Esophagus (tissue), 2 donors: ENCODE results near the gene NUAK2. TPM values are rescaled to one million over a fixed set of nuclear protein-coding genes. Genes with fewer than 3 reads are reported as not detected.
A peak's percentile ranks its signal among the peaks of the same experiment; 100 is the strongest.

Experiments
- H3K27ac ChIP-seq, 2 donors: one replicate each; pipeline ENCODE4 v1.5.1; 2013; ENCODE audit warnings: low read depth in 2 of 2, mild to moderate bottlenecking in 2 of 2, inconsistent platforms in 1 of 2, low read length in 1 of 2, moderate library complexity in 1 of 2
- H3K27me3 ChIP-seq, 2 donors: one replicate each; pipeline ENCODE4 v1.6.1; 2013; ENCODE audit warnings: low read length in 2 of 2, control low read depth in 1 of 2, mild to moderate bottlenecking in 1 of 2; ENCODE audit not compliant: insufficient read depth in 2 of 2, control insufficient read depth in 1 of 2
- H3K36me3 ChIP-seq, 2 donors: one replicate each; pipeline ENCODE4 v1.6.1; 2013; ENCODE audit warnings: low read length in 1 of 2; ENCODE audit not compliant: control insufficient read depth in 2 of 2, insufficient read depth in 2 of 2
- H3K4me1 ChIP-seq, 2 donors: one replicate each; pipeline ENCODE4 v1.6.1; 2013; ENCODE audit warnings: low read length in 1 of 2; ENCODE audit not compliant: control insufficient read depth in 2 of 2, insufficient read depth in 2 of 2
- H3K4me3 ChIP-seq, 2 donors: one replicate each; pipeline ENCODE4 v1.5.1; 2013; ENCODE audit warnings: low read length in 2 of 2, mild to moderate bottlenecking in 2 of 2, low read depth in 1 of 2, moderate library complexity in 1 of 2
- H3K9me3 ChIP-seq, 2 donors: one replicate each; pipeline ENCODE4 v1.6.1; 2013; ENCODE audit warnings: mild to moderate bottlenecking in 2 of 2, low read depth in 1 of 2, low read length in 1 of 2, moderate library complexity in 1 of 2; ENCODE audit not compliant: control insufficient read depth in 2 of 2, insufficient read depth in 1 of 2
- WGBS, 2 donors: extraction: QIAGEN DNeasy Blood & Tissue Kit; methylation state at CpG; one replicate each; pipeline ENCODE4 v1.1.7; 2013; 5-methylcytosine and 5-hydroxymethylcytosine counted together
- polyA plus RNA-seq, 2 donors: library from polyadenylated mRNA; stranded (reverse); fragments of 200-250 nt; gene quantifications; one replicate each; pipeline ENCODE4 v1.2.3, GENCODE V29; 2013
- donor health status: healthy with polysubstance abuse.
- donor health status: Bipolar disorder and iron deficiency.

The NUAK2 gene
- polyA plus RNA-seq, 2 donors = 14.7 to 28.3 TPM

GRCh38 chr1:205313563-205314308 is 7.8 kb downstream of the NUAK2 start:
- H3K4me3 ChIP-seq = peak overlapping the region in 1 of 2 donors; percentile 27
- peak overlapping the region; percentile 44 to 60 for H3K27ac ChIP-seq
- H3K4me1 ChIP-seq = peaks cover 13 to 37% of the 10 kb centered on the region in 2 donors
- 15 to 20% methylated on average over 20 to 21 of the region's 21 CpGs for WGBS, 2 donors
- peaks cover 0 to 16% of the 10 kb centered on the region in 2 donors for H3K36me3 ChIP-seq
- H3K27me3 ChIP-seq = no peaks in the 10 kb centered on the region
- H3K9me3 ChIP-seq = no peaks in the 10 kb centered on the region

GRCh38 chr1:205312866-205313562 is 8.5 kb downstream of the NUAK2 start:
- Histone ChIP-seq H3K27ac (peak overlapping the region; percentile 44 to 60), H3K4me3 (peak overlapping the region in 1 of 2 donors; percentile 27), H3K36me3 (peaks cover 2 to 22% of the 10 kb centered on the region in 2 donors), H3K4me1 (peaks cover 13 to 31% of the 10 kb centered on the region in 2 donors), H3K27me3 (no peaks in the 10 kb centered on the region), H3K9me3 (no peaks in the 10 kb centered on the region)
- WGBS, 2 donors = 58 to 62% methylated on average over 10 of the region's 10 CpGs

DNA sequence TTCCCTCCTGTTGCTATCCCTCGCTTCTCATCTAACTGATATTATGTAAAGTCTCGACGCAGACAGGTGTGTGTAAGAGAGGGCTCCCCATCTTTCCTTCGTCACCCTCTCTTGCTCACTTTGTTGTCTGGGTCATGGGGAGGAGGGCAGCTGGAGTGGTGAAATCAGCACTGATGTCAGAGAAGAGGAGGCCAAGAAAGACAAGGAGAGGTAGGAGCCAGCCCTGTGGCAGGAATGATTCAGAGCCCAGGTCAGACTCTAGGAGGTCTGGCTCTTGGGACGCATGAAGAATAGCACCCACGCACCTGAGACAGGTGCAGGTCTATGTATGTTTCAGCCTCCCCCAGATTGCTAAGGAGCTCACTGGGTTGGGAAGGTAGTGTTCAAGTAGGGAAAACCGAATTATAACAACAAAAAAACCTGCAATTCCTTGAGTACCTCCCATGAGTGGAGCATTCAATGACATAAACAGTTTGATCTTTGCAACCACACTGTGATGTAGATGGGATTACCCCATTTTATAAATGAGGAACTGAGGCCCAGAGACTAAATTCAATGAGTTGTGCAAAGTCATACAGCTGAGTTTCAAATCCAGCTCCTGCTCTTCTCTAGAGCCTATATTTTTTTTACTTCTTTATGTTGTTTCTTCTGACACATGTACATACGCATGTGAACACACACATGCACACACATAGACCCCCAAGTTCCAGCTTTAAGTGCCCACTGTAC is 10.4 kb downstream of the NUAK2 start:
- peaks cover 7 to 40% of the 10 kb centered on the region in 2 donors for H3K36me3 ChIP-seq
- 90 to 92% methylated on average over 8 of the region's 8 CpGs for WGBS, 2 donors
- no peak overlapping the region for H3K4me3 ChIP-seq
- peaks cover 8 to 16% of the 10 kb centered on the region in 2 donors for H3K4me1 ChIP-seq
- no peaks in the 10 kb centered on the region for H3K9me3 ChIP-seq
- H3K27ac ChIP-seq = peak overlapping the region; percentile 66 to 86
- no peaks in the 10 kb centered on the region for H3K27me3 ChIP-seq

DNA sequence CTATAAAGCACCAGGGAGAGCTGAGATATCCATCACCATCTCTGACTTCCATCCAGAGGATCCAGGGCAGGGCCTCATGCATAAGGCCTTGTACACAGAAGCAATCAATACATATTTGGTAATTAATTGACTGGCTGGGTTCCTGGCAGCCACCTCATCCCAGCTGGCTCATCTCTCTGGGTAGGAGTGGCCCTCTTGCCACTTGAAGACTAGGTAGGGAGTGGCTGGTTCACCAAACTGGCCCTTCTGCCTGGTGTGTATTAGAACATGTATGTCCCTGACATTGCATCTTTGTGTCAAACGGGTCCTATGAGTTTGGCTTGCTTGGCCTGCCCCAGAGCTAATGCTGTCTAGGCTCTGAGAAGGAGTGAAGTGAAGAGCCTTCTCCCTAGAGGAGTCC is 11.8 kb downstream of the NUAK2 start:
- peak overlapping the region; percentile 66 to 86 for H3K27ac ChIP-seq

DNA sequence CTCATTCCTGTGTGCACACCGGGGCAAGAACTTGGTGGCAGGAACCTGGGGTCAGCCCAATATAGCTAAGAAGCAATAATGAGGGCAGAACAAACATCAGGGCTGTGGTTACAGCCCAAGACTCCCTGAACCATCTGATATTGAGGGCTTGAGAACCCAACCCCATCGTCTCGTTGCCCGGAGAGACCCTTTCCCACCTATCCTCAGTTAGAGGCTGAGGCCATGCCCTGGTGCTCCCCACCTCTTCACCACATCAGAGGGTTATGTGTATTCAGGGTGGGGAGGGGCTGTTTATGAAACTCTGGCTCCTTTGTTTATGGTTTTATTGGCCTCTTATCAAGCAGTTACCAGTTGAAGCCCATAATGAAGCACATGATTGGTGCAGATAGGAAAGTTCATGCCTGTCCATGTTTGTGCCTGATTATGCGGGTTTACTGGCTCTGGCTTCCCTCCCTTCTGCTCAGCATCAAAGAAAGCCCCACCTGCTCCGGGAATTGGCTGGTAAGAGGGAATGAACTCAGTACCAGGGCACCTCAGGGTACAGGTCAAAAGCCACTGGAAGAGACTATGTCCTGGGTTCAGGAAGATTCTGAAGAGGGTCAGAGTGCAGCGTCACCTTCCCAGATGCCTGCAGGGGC is 14.5 kb downstream of the NUAK2 start:
- WGBS, 2 donors = 74 to 81% methylated on average over 7 of the region's 7 CpGs
- no peak overlapping the region for H3K4me3 ChIP-seq
- H3K4me1 ChIP-seq = peaks cover 3 to 7% of the 10 kb centered on the region in 2 donors
- H3K27ac ChIP-seq = no peak overlapping the region
- peaks cover 11 to 64% of the 10 kb centered on the region in 2 donors for H3K36me3 ChIP-seq
- no peaks in the 10 kb centered on the region for H3K9me3 ChIP-seq
- no peaks in the 10 kb centered on the region for H3K27me3 ChIP-seq

More for the DNA sequence above, 11.8 kb downstream of the NUAK2 start:
- peaks cover 11 to 50% of the 10 kb centered on the region in 2 donors for H3K36me3 ChIP-seq
- 41 to 44% methylated on average over 1 of the region's 1 CpG for WGBS, 2 donors
- H3K4me1 ChIP-seq = peaks cover 8 to 15% of the 10 kb centered on the region in 2 donors
- no peaks in the 10 kb centered on the region for H3K9me3 ChIP-seq
- H3K27me3 ChIP-seq = no peaks in the 10 kb centered on the region
- H3K4me3 ChIP-seq = no peak overlapping the region

GRCh38 chr1:205304695-205305070 is 16.9 kb downstream of the NUAK2 start:
- Histone ChIP-seq H3K9me3 (no peaks in the 10 kb centered on the region), H3K4me3 (no peak overlapping the region), H3K27me3 (no peaks in the 10 kb centered on the region), H3K27ac (peak overlapping the region in 1 of 2 donors; percentile 36), H3K36me3 (peaks cover 11 to 55% of the 10 kb centered on the region in 2 donors), H3K4me1 (peaks cover 0 to 3% of the 10 kb centered on the region in 2 donors)
- WGBS, 2 donors = 93 to 95% methylated on average over 1 of the region's 1 CpG

GRCh38 chr1:205304046-205304694 is 17.4 kb downstream of the NUAK2 start:
- no peaks in the 10 kb centered on the region for H3K9me3 ChIP-seq
- no peaks in the 10 kb centered on the region for H3K27me3 ChIP-seq
- peak overlapping the region in 1 of 2 donors; percentile 36 for H3K27ac ChIP-seq
- peaks cover 0 to 3% of the 10 kb centered on the region in 2 donors for H3K4me1 ChIP-seq
- no peak overlapping the region for H3K4me3 ChIP-seq
- whole genome bisulfite sequencing, 2 donors = 93 to 94% methylated on average over 19 of the region's 19 CpGs
- peaks cover 11 to 55% of the 10 kb centered on the region in 2 donors for H3K36me3 ChIP-seq

- no peak overlapping the region for H3K4me3 ChIP-seq
- no peak overlapping the region for H3K27ac ChIP-seq
- H3K27me3 ChIP-seq = no peaks in the 10 kb centered on the region
- WGBS, 2 donors = 88 to 91% methylated on average over 20 of the region's 20 CpGs
- no peaks in the 10 kb centered on the region for H3K9me3 ChIP-seq
- H3K36me3 ChIP-seq = peaks cover 11 to 50% of the 10 kb centered on the region in 2 donors
- H3K4me1 ChIP-seq = peaks cover 0 to 8% of the 10 kb centered on the region in 2 donors
Measured at GRCh38 chr1:205303247-205303888, 18.2 kb downstream of the NUAK2 start.
